Panc1 (cell line): Measurements from ENCODE around the gene TRPM6.

ENCODE experiments used
- POLR2AphosphoS5 ChIP-seq: IDR thresholded peaks from 2 replicates; pipeline ENCODE4 v1.6.1; 2012; ENCODE audit warnings: mild to moderate bottlenecking, low read depth, low read length, moderate library complexity
- SIN3A ChIP-seq: IDR thresholded peaks from 2 replicates; pipeline ENCODE4 v1.6.1; 2012; ENCODE audit warnings: low read depth, mild to moderate bottlenecking, low read length, moderate library complexity, borderline replicate concordance; ENCODE audit not compliant: insufficient read depth
- TCF7L2 ChIP-seq: IDR thresholded peaks from 2 replicates; pipeline ENCODE4 v1.6.1; 2011; ENCODE audit warnings: mild to moderate bottlenecking, low read depth, low read length, inconsistent platforms
- TF ChIP-seq, protein P1 (sequence below): fragments of 450-650 bp; IDR thresholded peaks from 2 replicates; pipeline ENCODE4 v1.5.1; 2017; ENCODE audit warnings: mild to moderate bottlenecking
- TF ChIP-seq, protein P2 (sequence below), 2 experiments: IDR thresholded peaks; 2 replicates each; pipeline ENCODE4 v1.6.1; 2011 to 2012; ENCODE audit warnings: low read depth in 2 of 2, control low read depth in 1 of 2, low read length in 1 of 2, mild to moderate bottlenecking in 1 of 2, moderate library complexity in 1 of 2; ENCODE audit not compliant: insufficient read depth in 1 of 2

DNA sequence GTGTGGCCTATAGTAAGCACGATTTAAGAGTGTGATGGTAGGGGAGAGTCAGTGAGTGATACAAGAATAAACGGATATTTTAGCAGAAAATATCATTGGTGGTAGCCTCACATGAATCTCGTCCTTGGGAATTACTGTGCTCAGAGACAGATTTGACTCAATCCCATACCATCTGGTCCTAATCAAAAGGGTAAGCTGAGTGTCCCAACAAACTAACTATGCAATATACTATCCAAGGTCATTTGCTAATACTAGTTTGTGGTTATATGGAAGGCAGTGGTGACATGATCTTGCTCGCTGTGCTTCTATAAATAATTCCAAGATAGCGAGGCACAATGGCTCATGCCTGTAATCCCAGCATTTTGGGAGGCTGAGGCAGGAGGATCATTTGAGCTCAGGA, 103.2 kb downstream of the TRPM6 start:
- TF ChIP-seq, protein P1, sequence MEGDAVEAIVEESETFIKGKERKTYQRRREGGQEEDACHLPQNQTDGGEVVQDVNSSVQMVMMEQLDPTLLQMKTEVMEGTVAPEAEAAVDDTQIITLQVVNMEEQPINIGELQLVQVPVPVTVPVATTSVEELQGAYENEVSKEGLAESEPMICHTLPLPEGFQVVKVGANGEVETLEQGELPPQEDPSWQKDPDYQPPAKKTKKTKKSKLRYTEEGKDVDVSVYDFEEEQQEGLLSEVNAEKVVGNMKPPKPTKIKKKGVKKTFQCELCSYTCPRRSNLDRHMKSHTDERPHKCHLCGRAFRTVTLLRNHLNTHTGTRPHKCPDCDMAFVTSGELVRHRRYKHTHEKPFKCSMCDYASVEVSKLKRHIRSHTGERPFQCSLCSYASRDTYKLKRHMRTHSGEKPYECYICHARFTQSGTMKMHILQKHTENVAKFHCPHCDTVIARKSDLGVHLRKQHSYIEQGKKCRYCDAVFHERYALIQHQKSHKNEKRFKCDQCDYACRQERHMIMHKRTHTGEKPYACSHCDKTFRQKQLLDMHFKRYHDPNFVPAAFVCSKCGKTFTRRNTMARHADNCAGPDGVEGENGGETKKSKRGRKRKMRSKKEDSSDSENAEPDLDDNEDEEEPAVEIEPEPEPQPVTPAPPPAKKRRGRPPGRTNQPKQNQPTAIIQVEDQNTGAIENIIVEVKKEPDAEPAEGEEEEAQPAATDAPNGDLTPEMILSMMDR = no peak
- no peak for TF ChIP-seq POLR2AphosphoS5
- TF ChIP-seq, protein P2, sequence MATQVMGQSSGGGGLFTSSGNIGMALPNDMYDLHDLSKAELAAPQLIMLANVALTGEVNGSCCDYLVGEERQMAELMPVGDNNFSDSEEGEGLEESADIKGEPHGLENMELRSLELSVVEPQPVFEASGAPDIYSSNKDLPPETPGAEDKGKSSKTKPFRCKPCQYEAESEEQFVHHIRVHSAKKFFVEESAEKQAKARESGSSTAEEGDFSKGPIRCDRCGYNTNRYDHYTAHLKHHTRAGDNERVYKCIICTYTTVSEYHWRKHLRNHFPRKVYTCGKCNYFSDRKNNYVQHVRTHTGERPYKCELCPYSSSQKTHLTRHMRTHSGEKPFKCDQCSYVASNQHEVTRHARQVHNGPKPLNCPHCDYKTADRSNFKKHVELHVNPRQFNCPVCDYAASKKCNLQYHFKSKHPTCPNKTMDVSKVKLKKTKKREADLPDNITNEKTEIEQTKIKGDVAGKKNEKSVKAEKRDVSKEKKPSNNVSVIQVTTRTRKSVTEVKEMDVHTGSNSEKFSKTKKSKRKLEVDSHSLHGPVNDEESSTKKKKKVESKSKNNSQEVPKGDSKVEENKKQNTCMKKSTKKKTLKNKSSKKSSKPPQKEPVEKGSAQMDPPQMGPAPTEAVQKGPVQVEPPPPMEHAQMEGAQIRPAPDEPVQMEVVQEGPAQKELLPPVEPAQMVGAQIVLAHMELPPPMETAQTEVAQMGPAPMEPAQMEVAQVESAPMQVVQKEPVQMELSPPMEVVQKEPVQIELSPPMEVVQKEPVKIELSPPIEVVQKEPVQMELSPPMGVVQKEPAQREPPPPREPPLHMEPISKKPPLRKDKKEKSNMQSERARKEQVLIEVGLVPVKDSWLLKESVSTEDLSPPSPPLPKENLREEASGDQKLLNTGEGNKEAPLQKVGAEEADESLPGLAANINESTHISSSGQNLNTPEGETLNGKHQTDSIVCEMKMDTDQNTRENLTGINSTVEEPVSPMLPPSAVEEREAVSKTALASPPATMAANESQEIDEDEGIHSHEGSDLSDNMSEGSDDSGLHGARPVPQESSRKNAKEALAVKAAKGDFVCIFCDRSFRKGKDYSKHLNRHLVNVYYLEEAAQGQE (IDR thresholded peaks at IDR 0.05; ENCODE audit: insufficient read depth in 1 of 2, low read depth in 2 of 2, low read length in 1 of 2) = no peak
- no peak for TF ChIP-seq TCF7L2
- TF ChIP-seq SIN3A = no peak
